ENCODE results near the gene MOV10.
A peak's percentile ranks its signal among the peaks of the same experiment; 100 is the strongest.

Gene MOV10

GRCh38 chr1:112673592-112674439 lies 643 bp upstream of the MOV10 start:
- peak in 1 of 2 experiments; percentile 28 for DNase-seq (ENCODE audit: low read depth in 2 of 2)

- DNase-seq (ENCODE audit: low read depth in 2 of 2) = no peak
Observed at GRCh38 chr1:112674986-112675727, 698 bp downstream of the MOV10 start.

- no peak for DNase-seq (ENCODE audit: low read depth in 2 of 2)
Observed at GRCh38 chr1:112675728-112676381, 1.4 kb downstream of the MOV10 start.

- DNase-seq (ENCODE audit: low read depth in 2 of 2) = no peak
Observed at GRCh38 chr1:112676543-112676942, 2.1 kb downstream of the MOV10 start.

GRCh38 chr1:112677501-112677900 lies 3.0 kb downstream of the MOV10 start:
- no peak for DNase-seq (ENCODE audit: low read depth in 2 of 2)

- no peak for DNase-seq (ENCODE audit: low read depth in 2 of 2)
Observed at GRCh38 chr1:112678605-112679004, 4.1 kb downstream of the MOV10 start.

DNA sequence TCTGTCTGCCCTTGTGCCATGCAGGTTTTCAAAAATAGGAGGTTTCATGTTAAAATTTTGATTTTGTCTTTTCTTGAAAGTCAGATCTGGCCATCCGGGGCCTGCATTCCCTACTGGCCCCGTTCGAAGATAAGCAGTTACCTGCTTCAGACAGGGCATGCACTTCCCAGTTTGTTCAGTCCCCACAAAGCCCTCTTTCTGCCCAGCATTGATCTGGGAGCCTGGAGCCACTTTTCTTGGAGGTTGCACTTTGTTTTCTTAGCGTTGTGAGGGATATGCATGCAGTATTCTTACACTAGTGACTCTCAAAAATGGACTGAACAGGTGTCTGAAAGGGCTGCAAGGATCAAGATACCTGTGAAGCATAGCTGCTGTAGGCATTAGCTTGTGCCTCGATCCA lies 11.5 kb downstream of the MOV10 start:
- DNase-seq (ENCODE audit: low read depth in 2 of 2) = no peak

DNA sequence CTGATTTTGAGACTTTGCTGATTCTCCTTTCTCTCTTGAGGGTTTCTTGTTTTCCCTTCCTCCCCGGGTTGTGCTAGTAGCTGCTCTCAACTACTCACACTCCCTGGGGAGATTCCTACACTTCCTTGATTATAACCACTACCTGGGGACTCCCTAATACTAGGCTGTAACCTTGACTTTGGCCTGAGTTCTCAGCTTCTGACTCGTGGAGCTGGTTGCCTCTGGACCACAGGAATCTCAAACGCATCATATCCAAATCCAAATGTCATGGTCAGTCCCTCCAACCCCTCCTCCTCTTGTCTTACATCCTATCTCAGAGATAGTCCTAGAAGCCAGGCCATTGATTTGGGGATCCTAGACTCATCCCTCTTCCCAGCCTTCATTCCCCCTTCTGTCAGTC lies 12.0 kb downstream of the MOV10 start:
- DNase-seq (ENCODE audit: low read depth in 2 of 2) = no peak

GRCh38 chr1:112686835-112687234 lies 12.4 kb downstream of the MOV10 start:
- DNase-seq (ENCODE audit: low read depth in 2 of 2) = no peak

DNA sequence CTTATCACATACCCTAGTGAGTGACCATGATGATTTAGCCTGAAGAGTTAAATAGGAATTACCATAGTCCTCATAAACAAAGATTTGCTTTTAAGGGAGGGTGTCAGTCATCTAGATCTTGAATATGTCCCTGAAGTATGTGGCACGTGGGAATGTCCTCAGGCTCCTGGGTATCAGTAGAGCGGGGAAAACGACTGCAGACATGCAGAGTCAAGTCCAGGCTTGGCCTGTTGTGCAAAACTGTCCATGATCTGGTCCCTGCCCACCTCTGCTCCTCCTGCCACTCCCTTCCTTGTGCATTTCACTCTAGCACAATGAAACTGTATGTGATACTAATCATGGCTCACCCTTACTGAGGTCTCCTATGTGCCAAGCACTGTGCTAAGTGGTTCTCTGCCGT lies 12.9 kb downstream of the MOV10 start:
- DNase-seq (ENCODE audit: low read depth in 2 of 2) = no peak

GRCh38 chr1:112687785-112688496 lies 13.5 kb downstream of the MOV10 start:
- no peak for DNase-seq (ENCODE audit: low read depth in 2 of 2)

- no peak for DNase-seq (ENCODE audit: low read depth in 2 of 2)
Observed at GRCh38 chr1:112688781-112689193, 14.3 kb downstream of the MOV10 start.

- DNase-seq (ENCODE audit: low read depth in 2 of 2) = no peak
Observed at GRCh38 chr1:112689196-112689841, 14.9 kb downstream of the MOV10 start.

DNA sequence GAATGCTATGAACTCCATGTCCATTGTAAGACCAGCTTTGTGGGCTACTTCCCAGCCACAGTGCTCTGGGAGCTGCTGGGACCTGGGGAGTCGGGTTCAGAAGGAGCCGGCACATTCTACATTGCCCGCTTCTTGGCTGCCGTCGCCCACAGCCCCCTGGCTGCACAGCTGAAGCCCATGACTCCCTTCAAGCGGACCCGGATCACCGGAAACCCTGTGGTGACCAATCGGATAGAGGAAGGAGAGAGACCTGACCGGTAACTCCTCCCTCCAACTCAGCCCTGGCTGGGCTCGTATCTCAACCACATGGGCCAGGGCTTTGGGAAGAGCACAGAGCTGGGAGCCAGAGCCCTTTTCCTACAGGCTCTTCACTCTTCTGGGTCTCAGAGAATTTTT lies 15.4 kb downstream of the MOV10 start:
- DNase-seq (ENCODE audit: low read depth in 2 of 2) = no peak

DNA sequence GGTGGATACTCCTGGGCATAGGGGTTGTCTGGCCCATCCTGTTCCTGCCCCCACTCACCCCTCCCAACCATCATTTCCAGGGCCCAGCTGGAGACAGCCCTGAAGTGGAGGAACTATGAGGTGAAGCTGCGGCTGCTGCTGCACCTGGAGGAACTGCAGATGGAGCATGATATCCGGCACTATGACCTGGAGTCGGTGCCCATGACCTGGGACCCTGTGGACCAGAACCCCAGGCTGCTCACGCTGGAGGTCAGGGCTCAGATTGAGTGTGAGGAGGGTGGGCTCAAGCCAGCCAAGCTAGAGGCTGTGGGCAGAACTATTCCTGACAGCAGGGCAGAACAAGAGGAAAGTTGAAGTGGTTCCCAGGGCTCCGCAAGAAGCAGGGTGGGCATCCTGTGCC lies 18.2 kb downstream of the MOV10 start:
- no peak for DNase-seq (ENCODE audit: low read depth in 2 of 2)

DNA sequence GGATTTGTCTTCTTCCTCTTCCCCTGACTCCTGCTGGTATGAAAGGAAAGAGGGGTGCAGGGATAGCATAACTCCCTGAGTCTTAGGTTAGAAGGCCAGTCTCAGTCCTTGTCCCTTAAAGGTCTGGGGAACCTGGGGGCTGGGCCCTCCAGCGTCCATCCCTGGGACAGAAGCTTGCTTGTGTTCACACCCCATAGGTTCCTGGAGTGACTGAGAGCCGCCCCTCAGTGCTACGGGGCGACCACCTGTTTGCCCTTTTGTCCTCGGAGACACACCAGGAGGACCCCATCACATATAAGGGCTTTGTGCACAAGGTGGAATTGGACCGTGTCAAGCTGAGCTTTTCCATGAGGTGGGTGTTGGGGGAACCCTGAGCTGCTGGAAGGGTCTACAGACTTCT lies 19.4 kb downstream of the MOV10 start:
- DNase-seq (ENCODE audit: low read depth in 2 of 2) = no peak

- DNase-seq (ENCODE audit: low read depth in 2 of 2) = no peak
Observed at GRCh38 chr1:112694363-112694929, 20.0 kb downstream of the MOV10 start.

- no peak for DNase-seq (ENCODE audit: low read depth in 2 of 2)
Observed at GRCh38 chr1:112695276-112695675, 20.8 kb downstream of the MOV10 start.

DNA sequence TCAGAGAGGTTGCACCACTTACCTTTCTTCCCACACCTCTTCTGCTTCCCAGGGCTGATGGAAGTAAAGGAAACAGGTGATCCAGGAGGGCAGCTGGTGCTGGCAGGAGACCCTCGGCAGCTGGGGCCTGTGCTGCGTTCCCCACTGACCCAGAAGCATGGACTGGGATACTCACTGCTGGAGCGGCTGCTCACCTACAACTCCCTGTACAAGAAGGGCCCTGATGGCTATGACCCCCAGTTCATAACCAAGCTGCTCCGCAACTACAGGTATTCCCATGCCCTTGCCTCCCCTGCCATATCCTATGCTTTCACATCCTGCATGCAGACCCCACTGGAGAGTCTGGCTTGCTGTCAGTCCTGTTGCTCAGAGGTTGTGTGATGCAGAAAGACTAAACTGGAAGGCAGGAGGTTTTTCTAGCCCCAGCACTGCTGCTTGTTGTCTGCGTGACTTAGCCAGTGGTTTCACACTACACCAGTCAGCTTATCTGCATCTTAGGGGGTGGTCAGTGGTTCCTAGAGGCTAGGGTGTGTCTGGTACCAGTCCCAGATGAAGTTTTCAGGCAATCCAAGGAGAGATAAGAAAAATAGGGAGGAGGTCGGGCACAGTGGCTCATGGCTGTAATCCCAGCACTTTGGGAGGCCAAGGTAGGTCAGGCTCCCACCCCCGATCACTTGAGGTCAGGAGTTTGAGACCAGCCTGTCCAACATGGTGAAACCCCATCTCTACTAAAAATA lies 22.3 kb downstream of the MOV10 start:
- no peak for DNase-seq (ENCODE audit: low read depth in 2 of 2)

DNA sequence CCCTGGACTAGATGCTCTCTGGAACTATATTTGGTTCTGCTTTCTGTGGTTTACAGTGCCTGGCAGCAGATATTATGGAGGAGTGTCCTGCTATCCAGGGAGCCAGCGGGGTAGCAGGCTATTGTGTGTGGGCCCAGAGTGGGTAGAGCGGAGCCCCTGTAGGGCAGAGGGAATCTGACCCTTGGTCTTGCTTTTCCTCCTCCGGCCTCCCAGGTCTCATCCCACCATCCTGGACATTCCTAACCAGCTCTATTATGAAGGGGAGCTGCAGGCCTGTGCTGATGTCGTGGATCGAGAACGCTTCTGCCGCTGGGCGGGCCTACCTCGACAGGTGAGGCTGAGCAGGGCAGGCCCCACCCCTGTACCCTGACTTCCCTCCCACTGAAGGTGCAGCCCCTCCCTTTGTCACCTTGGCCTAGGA lies 23.3 kb downstream of the MOV10 start:
- no peak for DNase-seq (ENCODE audit: low read depth in 2 of 2)
